SK-N-SH treated with all-trans-retinoic acid at 6 μM for 48 hours (cell line): ENCODE results near the gene TUBB4B.

Experiments
- ATAC-seq: fragments of 200-7000 bp; cut with Tn5 transposase; 3 replicates; pipeline ENCODE4 v1.9.1; 2020; ENCODE audit warnings: mild to moderate bottlenecking, moderate library complexity
- CSDC2 ChIP-seq: fragments of 250-450 bp; sonication (Bioruptor Pico); IDR thresholded peaks from 2 replicates; pipeline ENCODE4 v1.5.0; 2020; ENCODE audit warnings: mild to moderate bottlenecking, moderate library complexity
- GLIS3 ChIP-seq: fragments of 250-450 bp; sonication (Bioruptor Pico); IDR thresholded peaks from 2 replicates; pipeline ENCODE4 v1.5.0; 2020; ENCODE audit warnings: mild to moderate bottlenecking, moderate library complexity
- ISL1 ChIP-seq: fragments of 250-450 bp; sonication (Bioruptor Pico); IDR thresholded peaks from 2 replicates; pipeline ENCODE4 v2.1.2; 2022; ENCODE audit warnings: mild to moderate bottlenecking, moderate library complexity
- OSR1 ChIP-seq: fragments of 250-450 bp; sonication (Bioruptor Pico); IDR thresholded peaks from 2 replicates; pipeline ENCODE4 v1.8.0; 2022; ENCODE audit warnings: moderate library complexity, mild to moderate bottlenecking, inconsistent platforms
- PATZ1 ChIP-seq: fragments of 250-450 bp; sonication (Bioruptor Pico); IDR thresholded peaks from 2 replicates; pipeline ENCODE4 v1.8.0; 2020; ENCODE audit warnings: mild to moderate bottlenecking, moderate library complexity, borderline replicate concordance
- POU6F1 ChIP-seq: fragments of 250-450 bp; sonication (Bioruptor Pico); IDR thresholded peaks from 2 replicates; pipeline ENCODE4 v1.8.0; 2021; ENCODE audit warnings: low read depth, mild to moderate bottlenecking, moderate library complexity, borderline replicate concordance
- PPARA ChIP-seq: fragments of 250-450 bp; sonication (Bioruptor Pico); IDR thresholded peaks from 2 replicates; pipeline ENCODE4 v1.5.0; 2020; ENCODE audit warnings: mild to moderate bottlenecking, borderline replicate concordance
- SNAI2 ChIP-seq: fragments of 250-450 bp; sonication (Bioruptor Pico); IDR thresholded peaks from 2 replicates; pipeline ENCODE4 v1.5.0; 2020; ENCODE audit warnings: mild to moderate bottlenecking, moderate library complexity
- TCF4 ChIP-seq: fragments of 250-450 bp; sonication (Bioruptor Pico); IDR thresholded peaks from 2 replicates; pipeline ENCODE4 v1.8.0; 2021; ENCODE audit warnings: mild to moderate bottlenecking, moderate library complexity, borderline replicate concordance
- TOX ChIP-seq: fragments of 250-450 bp; sonication (Bioruptor Pico); IDR thresholded peaks from 2 replicates; pipeline ENCODE4 v1.8.0; 2021; ENCODE audit warnings: mild to moderate bottlenecking, moderate library complexity, borderline replicate concordance
- TSHZ2 ChIP-seq: fragments of 250-450 bp; sonication (Bioruptor Pico); IDR thresholded peaks from 2 replicates; pipeline ENCODE4 v1.5.0; 2020; ENCODE audit warnings: mild to moderate bottlenecking, moderate library complexity
- ZC3H10 ChIP-seq: fragments of 250-450 bp; sonication (Bioruptor Pico); IDR thresholded peaks from 2 replicates; pipeline ENCODE4 v1.5.1; 2021; ENCODE audit warnings: mild to moderate bottlenecking, moderate library complexity
- ZFP3 ChIP-seq: fragments of 250-450 bp; sonication (Bioruptor Pico); IDR thresholded peaks from 2 replicates; pipeline ENCODE4 v1.5.0; 2020; ENCODE audit warnings: mild to moderate bottlenecking, moderate library complexity
- ZFP30 ChIP-seq: fragments of 450-650 bp; formaldehyde crosslinking; IDR thresholded peaks from 2 replicates; pipeline ENCODE4 v1.5.0; 2022; ENCODE audit warnings: mild to moderate bottlenecking, moderate library complexity
- ZNF565 ChIP-seq: fragments of 450-650 bp; formaldehyde crosslinking; conservative IDR thresholded peaks from 2 replicates; pipeline ENCODE4 v1.5.0; 2020; ENCODE audit warnings: low read depth, mild to moderate bottlenecking, moderate library complexity
- ZNF70 ChIP-seq: fragments of 450-650 bp; formaldehyde crosslinking; IDR thresholded peaks from 2 replicates; pipeline ENCODE4 v1.5.0; 2020; ENCODE audit warnings: mild to moderate bottlenecking, moderate library complexity
- ZNF8 ChIP-seq: fragments of 450-650 bp; formaldehyde crosslinking; IDR thresholded peaks from 2 replicates; pipeline ENCODE4 v1.5.0; 2020; ENCODE audit warnings: mild to moderate bottlenecking, moderate library complexity
- TF ChIP-seq, protein P1 (sequence below): fragments of 250-450 bp; sonication (Bioruptor Pico); IDR thresholded peaks from 2 replicates; pipeline ENCODE4 v1.5.1; 2021; ENCODE audit warnings: mild to moderate bottlenecking, moderate library complexity
- TF ChIP-seq, protein P2 (sequence below): fragments of 250-450 bp; sonication (Bioruptor Pico); IDR thresholded peaks from 2 replicates; pipeline ENCODE4 v1.5.1; 2020; ENCODE audit warnings: low read depth, mild to moderate bottlenecking, moderate library complexity

TUBB4B gene

GRCh38 chr9:137205126-137206069, 35.7 kb upstream of the TUBB4B start, which contains the start of the genes NDOR1 and TMEM203:
NDOR1 (plus strand) TSS chr9:137205700; CDS start chr9:137205778, 78 bp downstream.
TMEM203 (minus strand) TSS chr9:137205648; CDS start chr9:137205414, 234 bp downstream.
- peak; percentile 53 for ATAC-seq
- TF ChIP-seq CSDC2 (CRISPR knock-in tag) (no peak), ZFP3 (CRISPR knock-in tag) (0 out of 2 replicates have a peak, but pooled peaks have one; percentile 32)

GRCh38 chr9:137206602-137207001, 34.5 kb upstream of the TUBB4B start:
- no peak for ATAC-seq
- no peak for TF ChIP-seq GLIS3 (CRISPR knock-in tag)
- TF ChIP-seq PATZ1 (CRISPR knock-in tag) = no peak
- TF ChIP-seq ZC3H10 (CRISPR knock-in tag) = no peak
- TF ChIP-seq ISL1 (CRISPR knock-in tag) = no peak
- TF ChIP-seq ZFP3 (CRISPR knock-in tag) = no peak
- no peak for TF ChIP-seq POU6F1 (CRISPR knock-in tag)
- TF ChIP-seq PPARA (CRISPR knock-in tag) = no peak
- TF ChIP-seq, protein P1, sequence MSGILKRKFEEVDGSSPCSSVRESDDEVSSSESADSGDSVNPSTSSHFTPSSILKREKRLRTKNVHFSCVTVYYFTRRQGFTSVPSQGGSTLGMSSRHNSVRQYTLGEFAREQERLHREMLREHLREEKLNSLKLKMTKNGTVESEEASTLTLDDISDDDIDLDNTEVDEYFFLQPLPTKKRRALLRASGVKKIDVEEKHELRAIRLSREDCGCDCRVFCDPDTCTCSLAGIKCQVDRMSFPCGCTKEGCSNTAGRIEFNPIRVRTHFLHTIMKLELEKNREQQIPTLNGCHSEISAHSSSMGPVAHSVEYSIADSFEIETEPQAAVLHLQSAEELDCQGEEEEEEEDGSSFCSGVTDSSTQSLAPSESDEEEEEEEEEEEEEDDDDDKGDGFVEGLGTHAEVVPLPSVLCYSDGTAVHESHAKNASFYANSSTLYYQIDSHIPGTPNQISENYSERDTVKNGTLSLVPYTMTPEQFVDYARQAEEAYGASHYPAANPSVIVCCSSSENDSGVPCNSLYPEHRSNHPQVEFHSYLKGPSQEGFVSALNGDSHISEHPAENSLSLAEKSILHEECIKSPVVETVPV = no peak
- TF ChIP-seq TOX (CRISPR knock-in tag) = no peak

DNA sequence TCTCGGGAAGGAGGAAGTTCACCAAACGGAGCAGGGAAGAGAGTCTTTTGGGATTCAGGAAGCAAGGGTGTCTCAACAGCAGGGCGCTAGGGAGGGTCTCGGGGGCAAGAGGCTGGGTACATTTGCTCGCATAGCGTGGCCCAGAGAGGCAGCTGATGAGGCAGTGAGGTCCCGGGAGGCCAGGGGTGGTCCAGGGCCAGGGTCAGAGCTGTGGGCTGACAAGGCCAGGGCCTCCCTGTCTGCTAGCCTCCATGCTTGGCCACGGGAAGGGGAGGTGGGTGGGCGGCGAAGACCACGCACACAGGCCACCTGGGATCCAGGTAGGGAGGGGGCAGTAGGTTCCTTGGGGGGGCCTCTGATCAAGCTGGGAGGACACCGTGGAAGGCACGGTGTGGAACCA, 29.6 kb upstream of the TUBB4B start:
- TF ChIP-seq TCF4 (CRISPR knock-in tag) (no peak), SNAI2 (no peak), ZNF70 (no peak), ZNF8 (no peak), PPARA (CRISPR knock-in tag) (no peak), POU6F1 (CRISPR knock-in tag) (no peak), TOX (CRISPR knock-in tag) (no peak), TSHZ2 (no peak), ZFP30 (CRISPR knock-in tag) (no peak), OSR1 (CRISPR knock-in tag) (no peak), ZC3H10 (CRISPR knock-in tag) (no peak), CSDC2 (CRISPR knock-in tag) (no peak), ZNF565 (no peak), ISL1 (CRISPR knock-in tag) (no peak), ZFP3 (CRISPR knock-in tag) (no peak)
- TF ChIP-seq, protein P2, sequence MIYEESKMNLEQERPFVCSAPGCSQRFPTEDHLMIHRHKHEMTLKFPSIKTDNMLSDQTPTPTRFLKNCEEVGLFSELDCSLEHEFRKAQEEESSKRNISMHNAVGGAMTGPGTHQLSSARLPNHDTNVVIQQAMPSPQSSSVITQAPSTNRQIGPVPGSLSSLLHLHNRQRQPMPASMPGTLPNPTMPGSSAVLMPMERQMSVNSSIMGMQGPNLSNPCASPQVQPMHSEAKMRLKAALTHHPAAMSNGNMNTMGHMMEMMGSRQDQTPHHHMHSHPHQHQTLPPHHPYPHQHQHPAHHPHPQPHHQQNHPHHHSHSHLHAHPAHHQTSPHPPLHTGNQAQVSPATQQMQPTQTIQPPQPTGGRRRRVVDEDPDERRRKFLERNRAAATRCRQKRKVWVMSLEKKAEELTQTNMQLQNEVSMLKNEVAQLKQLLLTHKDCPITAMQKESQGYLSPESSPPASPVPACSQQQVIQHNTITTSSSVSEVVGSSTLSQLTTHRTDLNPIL (CRISPR knock-in tag) = no peak
- TF ChIP-seq, protein P1 = no peak
- ATAC-seq = no peak
